ENCODE results near the gene CCL27. TPM values are rescaled to one million over a fixed set of nuclear protein-coding genes. Genes with fewer than 3 reads are reported as not detected.
A peak's percentile ranks its signal among the peaks of the same experiment; 100 is the strongest.

CCL27 gene
- total and polyA plus RNA-seq, 2 of the 8 experiments (the other 6 are each of a cell fraction or from before 2014, with no cell fraction given) = 0.42 TPM; not detected in 1

DNA sequence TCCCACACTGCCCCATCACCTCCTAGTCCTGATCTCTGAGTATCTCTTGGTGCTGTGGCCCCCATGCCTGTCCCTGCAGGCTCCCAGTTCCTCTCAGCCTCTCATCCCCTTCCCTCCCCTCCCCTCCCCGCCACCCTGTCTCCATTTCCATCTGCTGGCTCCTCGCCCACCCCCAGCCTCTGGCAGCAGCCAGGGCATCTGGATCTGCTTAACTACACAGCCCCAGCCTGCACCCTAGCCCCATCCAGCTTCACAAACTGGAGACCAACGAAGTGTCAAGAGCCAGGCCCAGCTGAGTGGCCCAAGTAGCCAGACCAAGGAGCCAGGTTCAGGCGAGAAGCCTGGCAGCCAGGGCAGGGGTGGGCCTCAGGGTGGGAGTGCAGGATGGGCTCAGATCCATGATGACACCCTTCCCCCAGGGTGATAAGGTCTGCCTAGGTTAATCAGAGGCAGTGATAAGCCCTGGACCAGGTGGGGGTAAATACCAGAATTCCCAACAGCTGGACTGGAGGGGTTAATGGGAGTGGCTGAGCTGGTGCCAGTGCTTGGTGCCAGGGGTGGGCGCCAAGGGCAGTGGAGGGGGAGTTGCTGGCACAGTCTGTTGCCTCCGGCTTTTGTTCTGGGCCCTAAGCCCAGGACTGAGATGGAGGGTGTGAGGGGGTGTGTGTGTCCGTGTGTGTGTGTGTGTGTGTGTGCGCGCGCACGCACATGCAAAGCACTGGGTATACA lies 8.0 kb downstream of the CCL27 start:
- TF ChIP-seq NRF1 (IDR thresholded peaks at IDR 0.05; ENCODE audit: low read depth, low read length) (no peak), TBP (IDR thresholded peaks at IDR 0.05; ENCODE audit: low read depth, low read length) (no peak), EGR1 (IDR thresholded peaks at IDR 0.05; ENCODE audit: borderline replicate concordance, low read depth, low read length) (no peak), KDM4A (IDR thresholded peaks at IDR 0.05; ENCODE audit: low read depth, low read length, severe bottlenecking) (no peak), HDAC6 (IDR thresholded peaks at IDR 0.05; ENCODE audit: low read depth, low read length) (no peak), SP4 (IDR thresholded peaks at IDR 0.05; ENCODE audit: low read length) (no peak), MAFK (IDR thresholded peaks at IDR 0.05; ENCODE audit: low read depth, low read length) (no peak), CHD2 (IDR thresholded peaks at IDR 0.05; ENCODE audit: low read length) (no peak), RAD21 (IDR thresholded peaks at IDR 0.05 in 1 of 2, conservative IDR thresholded peaks at IDR 0.05 in 1 of 2; ENCODE audit: low read depth in 2 of 2, low read length in 2 of 2) (no peak), HDAC2 (IDR thresholded peaks at IDR 0.05; ENCODE audit: borderline replicate concordance in 1 of 2, low read depth in 2 of 2, low read length in 2 of 2) (no peak)
- H3K18ac ChIP-seq (ENCODE audit: extremely low read depth, low read length) = no peak overlapping the region
- H3K4me2 ChIP-seq (ENCODE audit: insufficient read depth in 1 of 2, low read depth in 2 of 2, low read length in 2 of 2) = no peak overlapping the region; a peak in 1 of 4 replicates
- H3K23ac ChIP-seq (ENCODE audit: insufficient read length) = no peak overlapping the region
- H3K56ac ChIP-seq (replicated peaks; ENCODE audit: insufficient read length, low read depth, low read length) = no peak overlapping the region
- H3K14ac ChIP-seq (ENCODE audit: insufficient read length) = no peak overlapping the region
- H2BK15ac ChIP-seq (ENCODE audit: low read length) = no peak overlapping the region
- DNase-seq (ENCODE audit: low read depth in 1 of 2, low spot score in 2 of 2) = no peak
- H2AFZ ChIP-seq (ENCODE audit: low read length) = no peak overlapping the region
- H3K4me1 ChIP-seq (replicated peaks in 1 of 4; ENCODE audit: control insufficient read depth in 3 of 4, insufficient read depth in 4 of 4, low read length in 3 of 4) = peaks cover 5 to 22% (median 10%) of the 10 kb centered on the region in 4 experiments; a peak in 6 of 7 replicates
- no peak overlapping the region for H2AK5ac ChIP-seq (ENCODE audit: low read depth, low read length)
- no peak overlapping the region for H2BK5ac ChIP-seq (ENCODE audit: low read depth, low read length)
- H3K79me2 ChIP-seq (ENCODE audit: control insufficient read depth in 1 of 2, insufficient read depth in 2 of 2, low read length in 2 of 2) = no peaks in the 10 kb centered on the region
- H4K91ac ChIP-seq (replicated peaks; ENCODE audit: insufficient read length, low read length) = no peak overlapping the region
- H4K8ac ChIP-seq (ENCODE audit: extremely low read depth, insufficient read depth, low read length) = no peak overlapping the region
- peak overlapping the region; percentile 32 for H3K4ac ChIP-seq (replicated peaks; ENCODE audit: insufficient read length, low read depth, low read length)
- no peak overlapping the region for H3K9ac ChIP-seq (replicated peaks in 1 of 4; ENCODE audit: extremely low read depth in 1 of 4, low read depth in 3 of 4, low read length in 3 of 4)
- H2BK120ac ChIP-seq (replicated peaks; ENCODE audit: low read depth, low read length) = no peak overlapping the region
- no peak overlapping the region for H4K5ac ChIP-seq (ENCODE audit: insufficient read length, low read depth, low read length)
- H3K23me2 ChIP-seq (ENCODE audit: low read depth, low read length) = peaks cover 4% of the 10 kb centered on the region
- peaks cover 1 to 7% (median 2%) of the 10 kb centered on the region in 4 experiments; a peak in 6 of 8 replicates for H3K36me3 ChIP-seq (ENCODE audit: control insufficient read depth in 2 of 4, insufficient read depth in 4 of 4, low read length in 3 of 4)
- peak overlapping the region; percentile 39; the same call in 1 of the 2 replicates for H2BK12ac ChIP-seq (ENCODE audit: low read depth, low read length)
- H3K9me3 ChIP-seq (ENCODE audit: insufficient read depth in 2 of 2, low read depth in 1 of 2, low read length in 1 of 2) = no peaks in the 10 kb centered on the region
- POLR2A ChIA-PET (ENCODE audit: partially characterized antibody) = interaction anchor here (0.7 to 12.8 kb wide), 6 partner anchors 7 to 1078 kb away, joined by 3 to 127 read pairs (median 7); partner anchors contain the start of genes ARID3C, CCL27, CREB3 and SIGMAR1
- no peak for FAIRE-seq
- no peaks in the 10 kb centered on the region for H3K79me1 ChIP-seq (ENCODE audit: low read depth, low read length)
- H3K27me3 ChIP-seq (replicated peaks in 1 of 4; ENCODE audit: control insufficient read depth in 3 of 4, extremely low read depth in 1 of 4, insufficient read depth in 3 of 4, low read length in 3 of 4) = no peaks in the 10 kb centered on the region; a peak in 1 of 7 replicates
- H2BK20ac ChIP-seq (ENCODE audit: low read length) = no peak overlapping the region
- CTCF ChIA-PET (ENCODE audit: partially characterized antibody) = interaction anchor here (1.6 to 15.2 kb wide), 2 partner anchors 13 to 21 kb away, joined by 5 to 277 read pairs; partner anchors contain the start of genes GALT and SIGMAR1
- H4K20me1 ChIP-seq (replicated peaks in 1 of 2; ENCODE audit: control insufficient read depth in 1 of 2, insufficient read depth in 2 of 2, low read length in 2 of 2) = peaks cover 0 to 4% of the 10 kb centered on the region in 2 experiments
- 76% methylated on average over 10 of the region's 11 CpGs; no CpG with 5 or more reads in 1 of the 2 experiments for WGBS, 2 experiments (ENCODE audit: extremely low coverage in 1 of 2, insufficient coverage in 1 of 2, insufficient read length in 1 of 2, insufficient replicate concordance in 2 of 2, low coverage in 1 of 2, low lambda C conversion rate in 2 of 2, missing lambda C conversion rate in 1 of 2)
- no peak overlapping the region for H3K27ac ChIP-seq (ENCODE audit: low read depth, low read length)
- no peak overlapping the region for H3K4me3 ChIP-seq (ENCODE audit: extremely low read depth in 1 of 4, insufficient read depth in 2 of 4, low read depth in 3 of 4, low read length in 4 of 4)

Measured in H1 (cell line).